Limb (tissue), 2 donors: ENCODE measurements around the gene ISCA2.
A peak's percentile ranks its signal among the peaks of the same experiment; 100 is the strongest.
"Not testable (repeated sequence)": the region's sequence is repeated elsewhere in the genome, so short reads cannot be mapped to it uniquely, and the experiment has no call there.

Experiments used
- DNase-seq, 2 donors: peaks; one replicate each; pipeline ENCODE4 v3.0.0-alpha.2; 2016; ENCODE audit errors: extremely low spot score in 2 of 2

Gene ISCA2, protein sequence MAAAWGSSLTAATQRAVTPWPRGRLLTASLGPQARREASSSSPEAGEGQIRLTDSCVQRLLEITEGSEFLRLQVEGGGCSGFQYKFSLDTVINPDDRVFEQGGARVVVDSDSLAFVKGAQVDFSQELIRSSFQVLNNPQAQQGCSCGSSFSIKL

DNA sequence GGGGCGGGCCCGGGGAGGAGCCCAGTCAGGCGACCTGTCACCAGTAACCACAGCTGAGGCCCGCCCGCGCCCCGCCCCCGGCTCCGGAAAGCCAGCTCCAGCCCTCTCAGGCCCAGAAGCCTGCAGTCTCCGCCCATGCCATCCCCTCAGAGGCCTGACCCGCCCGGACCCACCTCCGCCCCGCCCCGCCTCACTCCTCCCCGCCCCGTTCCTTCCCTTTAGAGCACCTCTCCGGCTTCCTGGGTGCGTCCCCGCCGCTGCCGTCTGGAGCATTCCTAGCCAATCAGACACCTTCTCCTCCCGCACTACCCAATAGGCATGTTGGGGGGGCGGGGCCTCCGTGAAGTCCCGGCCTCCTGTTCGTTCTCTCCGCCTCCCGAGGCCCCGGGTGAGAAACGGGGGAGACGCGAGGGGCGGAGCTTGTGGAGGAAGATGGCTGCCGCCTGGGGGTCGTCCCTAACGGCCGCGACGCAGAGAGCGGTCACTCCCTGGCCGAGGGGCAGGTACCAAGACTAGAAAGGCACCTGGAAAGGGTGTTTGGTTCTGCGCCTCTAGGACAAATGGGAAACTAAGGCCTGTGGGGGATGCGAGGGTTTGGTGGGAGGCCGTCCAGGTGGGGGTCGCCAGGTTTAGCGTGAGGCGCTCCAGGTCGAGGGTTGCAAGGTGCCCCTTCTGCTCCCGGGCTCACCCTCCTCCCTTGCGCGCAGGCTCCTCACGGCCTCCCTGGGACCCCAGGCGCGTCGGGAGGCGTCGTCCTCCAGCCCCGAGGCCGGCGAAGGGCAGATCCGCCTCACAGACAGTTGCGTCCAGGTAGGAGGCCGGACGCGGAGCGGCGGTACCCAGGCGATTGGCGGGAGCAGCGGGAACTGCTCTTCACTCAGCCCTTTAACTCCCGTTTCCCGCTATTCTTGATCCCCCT is at the start of gene ISCA2:
Gene ISCA2, plus strand, starts transcription at position 423 of the 919 bp plus-strand sequence. Its CDS starts 10 bp downstream, at position 433.
- peak; percentile 99 for DNase-seq

DNA sequence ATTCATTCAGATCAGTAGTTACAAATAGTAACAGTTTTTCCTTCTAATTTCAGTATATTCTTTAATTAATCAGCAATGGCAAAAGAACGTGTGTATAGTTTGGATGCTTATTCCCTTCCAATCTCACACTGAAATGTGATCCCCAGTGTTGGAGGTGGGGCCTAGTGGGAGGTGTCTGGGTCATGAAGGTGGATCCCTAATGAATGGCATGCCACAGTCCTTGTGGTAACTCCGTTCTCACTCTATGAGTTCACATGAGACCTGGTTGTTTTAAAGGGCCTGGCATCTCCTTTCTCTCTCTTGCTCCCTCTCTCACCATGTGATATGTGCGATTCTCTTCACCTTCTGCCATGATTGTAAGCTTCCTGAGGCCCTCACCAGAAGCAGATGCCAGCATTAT is 48.7 kb upstream of the ISCA2 start:
- no peak for DNase-seq

DNA sequence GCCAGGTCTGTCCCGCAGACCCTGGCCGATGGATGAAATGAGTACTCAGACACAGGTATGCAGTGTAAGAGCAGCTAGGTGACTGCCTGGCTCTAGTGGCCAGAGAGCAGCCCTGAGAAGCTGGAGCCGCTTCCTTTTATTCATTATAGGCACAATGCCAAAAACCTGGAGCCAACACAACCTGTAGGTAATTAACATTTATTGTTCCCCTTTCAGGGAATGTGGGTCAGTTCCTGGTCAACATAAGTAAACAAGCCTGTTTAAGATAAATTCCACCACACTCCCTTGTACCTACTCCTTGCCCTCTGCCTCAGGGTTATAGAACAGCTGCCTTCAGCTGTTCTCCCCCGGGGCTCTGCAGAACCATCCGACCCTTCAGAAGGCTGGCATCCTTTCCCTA is 39.2 kb upstream of the ISCA2 start:
- not testable (repeated sequence) for DNase-seq

DNA sequence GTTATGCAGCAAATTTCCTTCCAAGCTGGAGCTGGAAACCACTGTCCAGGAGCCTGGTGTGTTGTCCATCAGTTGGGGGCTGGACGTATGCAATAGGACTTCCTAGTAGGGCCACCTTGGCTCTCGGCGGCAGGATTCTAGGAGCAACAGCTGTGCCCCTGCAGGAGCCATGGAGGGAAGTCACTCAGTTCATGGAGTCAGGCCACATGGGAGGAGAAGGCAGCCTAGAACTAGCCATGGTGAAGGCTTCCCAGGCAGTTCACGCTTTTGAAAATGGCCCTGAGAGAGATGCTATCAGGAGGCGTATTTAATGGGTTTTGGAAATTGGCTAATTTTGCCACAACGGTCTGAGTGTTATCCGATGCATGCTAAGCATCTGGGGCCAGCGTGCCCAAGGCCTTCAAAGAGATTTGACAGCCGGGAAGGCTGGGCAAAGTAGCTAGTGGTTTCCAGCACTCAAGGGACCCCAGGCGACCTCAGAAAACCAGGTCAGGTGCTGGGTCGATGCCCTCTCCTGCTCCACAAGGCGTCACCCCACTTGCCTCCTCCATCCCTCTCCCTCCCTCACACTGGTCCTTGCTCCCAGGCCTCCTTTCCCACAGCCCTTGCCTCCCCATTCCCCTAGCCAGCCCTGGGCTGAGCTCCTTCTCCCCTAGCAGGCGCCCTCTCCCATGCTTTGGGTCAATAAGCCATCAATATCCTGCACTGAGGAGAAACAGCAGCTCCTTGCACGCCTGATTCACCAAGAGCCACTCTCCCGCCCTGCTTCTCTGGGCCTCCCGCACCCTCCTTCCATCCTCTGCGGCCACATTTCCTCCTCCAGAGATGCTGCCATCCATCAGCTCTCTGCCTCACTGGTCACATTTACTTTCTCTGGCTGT is 36.6 kb upstream of the ISCA2 start:
- no peak for DNase-seq

DNA sequence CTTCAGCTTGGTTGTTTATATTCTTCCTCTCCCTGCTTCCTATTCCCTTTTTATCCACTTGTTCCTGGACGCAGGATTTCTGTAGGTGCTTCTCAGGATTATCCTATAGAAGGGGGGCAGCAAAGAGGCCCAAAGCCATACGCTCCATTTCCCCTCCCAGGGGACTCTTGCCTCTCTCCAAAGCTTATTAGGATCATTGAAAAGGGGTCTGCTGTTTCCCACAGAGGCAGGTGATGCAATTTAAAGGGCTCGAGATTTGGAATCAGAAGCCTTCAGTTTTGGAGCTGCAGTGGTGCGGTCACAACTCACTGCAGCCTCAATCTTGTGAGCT is 36.0 kb upstream of the ISCA2 start:
- DNase-seq: no peak

DNA sequence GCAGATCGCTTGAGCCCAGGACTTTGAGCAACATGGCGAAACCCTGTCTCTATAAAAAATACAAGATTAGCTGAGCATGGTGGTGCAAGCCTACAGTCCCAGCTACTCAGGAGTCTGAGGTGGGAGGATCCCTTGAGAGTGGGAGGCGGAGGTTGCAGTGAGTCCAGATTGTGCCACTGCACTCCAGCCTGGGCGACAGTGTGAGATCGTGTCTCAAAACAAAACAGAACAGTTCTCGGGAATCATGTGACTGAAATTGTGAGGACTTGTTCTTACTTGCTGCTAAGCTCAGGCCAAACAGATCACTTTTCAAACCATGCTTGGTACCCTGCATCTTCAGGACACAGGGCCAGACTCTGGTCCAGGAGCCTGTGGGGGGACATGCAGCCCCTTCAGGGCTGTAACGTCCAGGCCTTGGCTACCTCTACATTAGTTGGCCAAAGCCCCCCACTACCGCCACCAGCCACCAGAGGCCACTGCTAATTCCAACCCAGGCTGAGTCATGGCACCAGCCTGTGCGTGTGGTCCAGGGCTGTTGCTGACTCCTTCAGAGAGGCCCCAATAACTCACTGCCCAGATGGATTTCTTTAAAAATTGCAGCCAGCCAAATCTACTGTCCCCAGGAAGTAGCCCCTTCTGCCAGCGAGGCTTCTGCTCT is 34.1 kb upstream of the ISCA2 start:
- DNase-seq: no peak

DNA sequence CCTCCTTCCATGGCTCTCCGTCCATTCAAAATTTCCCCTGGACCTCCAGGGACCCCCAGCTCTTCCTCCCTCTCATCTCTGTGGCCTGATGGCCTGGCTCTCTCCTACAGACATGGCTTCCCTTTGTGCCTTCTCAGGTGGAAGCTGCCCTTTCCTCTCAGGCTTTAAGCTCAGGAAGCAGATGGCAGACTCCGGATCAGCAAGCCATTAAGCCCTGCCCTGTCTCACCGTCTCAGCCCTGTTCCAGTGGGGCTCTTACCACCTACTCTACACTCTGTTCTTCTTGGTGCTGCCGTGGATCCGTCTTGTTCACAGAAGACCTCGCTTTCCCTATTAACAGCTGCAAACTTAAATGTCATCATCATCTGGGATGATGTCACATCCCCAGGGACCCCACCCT is 33.6 kb upstream of the ISCA2 start:
- no peak for DNase-seq

DNA sequence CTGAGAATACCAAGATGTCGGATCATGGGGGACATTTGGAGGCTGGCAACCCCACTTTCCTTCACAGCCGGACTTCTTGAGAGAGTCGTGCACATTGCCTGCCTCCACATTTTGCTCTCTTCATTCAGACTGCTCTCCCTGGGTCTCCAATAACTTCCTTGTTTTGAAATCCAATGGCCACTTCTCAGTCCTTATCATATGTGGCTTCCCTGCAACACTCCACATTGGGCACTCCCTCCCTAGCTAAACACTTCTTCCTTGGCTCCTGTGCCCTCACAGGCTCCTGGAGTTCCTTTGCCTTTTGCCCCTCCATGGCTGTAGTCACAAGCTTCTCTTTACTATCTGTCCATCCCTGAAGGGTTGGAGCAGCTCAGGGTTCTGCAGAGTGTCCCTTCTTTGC is 30.6 kb upstream of the ISCA2 start:
- no peak for DNase-seq

DNA sequence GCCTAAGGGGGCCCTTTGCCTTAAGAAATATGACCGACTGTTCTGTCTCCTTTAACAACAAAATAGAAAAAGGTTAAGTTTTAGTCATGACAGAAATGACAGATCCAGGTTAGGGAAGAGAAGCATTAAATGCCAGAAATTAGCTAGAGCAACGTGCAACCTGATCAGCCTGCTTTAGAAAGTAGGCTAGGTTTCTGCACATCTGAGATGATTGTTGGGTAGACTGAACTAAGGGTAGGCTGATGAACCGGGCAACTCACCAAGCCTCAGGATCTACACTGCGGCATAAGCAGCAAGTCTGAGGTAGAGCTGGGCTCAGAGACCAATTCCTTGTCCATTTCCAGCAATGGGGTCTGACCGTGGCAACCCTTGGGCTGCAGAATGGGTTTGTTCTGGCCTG is 29.9 kb upstream of the ISCA2 start:
- DNase-seq: no peak

DNA sequence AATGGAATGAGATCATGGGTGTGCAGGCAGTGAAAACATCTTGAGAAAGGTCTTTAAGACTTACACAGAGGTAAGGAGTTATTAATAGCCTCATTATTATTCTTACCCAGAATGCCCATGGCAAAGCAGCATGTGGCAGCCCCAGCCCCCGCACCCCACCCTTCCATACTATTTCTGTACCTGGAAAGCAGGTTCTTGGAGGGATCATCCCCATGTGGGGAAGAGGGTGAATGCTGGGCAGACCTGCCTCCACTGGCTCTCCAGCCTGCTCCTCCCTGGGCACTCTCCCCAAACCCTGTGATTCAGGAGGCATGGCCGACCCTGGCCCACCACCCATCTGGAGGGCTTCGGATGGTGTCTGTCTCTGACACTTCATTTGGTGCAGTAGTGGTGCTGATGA is 28.8 kb upstream of the ISCA2 start:
- DNase-seq: no peak

DNA sequence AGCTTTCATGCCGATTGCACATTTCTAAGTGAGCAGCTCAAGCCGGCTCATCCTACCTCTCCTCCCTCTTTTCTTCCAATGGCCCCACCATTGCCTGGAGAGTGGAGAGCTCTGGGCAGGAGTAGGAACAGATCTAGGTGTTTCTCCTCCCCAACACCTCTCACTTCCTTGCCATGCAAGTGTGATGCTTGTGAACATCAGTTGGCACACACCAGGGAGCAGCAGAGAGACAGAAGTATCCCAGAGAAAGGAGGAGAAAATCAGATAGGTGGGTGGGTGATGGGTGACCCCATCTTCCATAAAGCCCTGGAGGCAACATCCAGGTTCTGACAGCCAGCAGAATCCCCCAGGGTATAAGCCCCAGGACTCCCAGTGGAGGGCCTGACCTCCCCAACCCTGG is 28.2 kb upstream of the ISCA2 start:
- DNase-seq: no peak

DNA sequence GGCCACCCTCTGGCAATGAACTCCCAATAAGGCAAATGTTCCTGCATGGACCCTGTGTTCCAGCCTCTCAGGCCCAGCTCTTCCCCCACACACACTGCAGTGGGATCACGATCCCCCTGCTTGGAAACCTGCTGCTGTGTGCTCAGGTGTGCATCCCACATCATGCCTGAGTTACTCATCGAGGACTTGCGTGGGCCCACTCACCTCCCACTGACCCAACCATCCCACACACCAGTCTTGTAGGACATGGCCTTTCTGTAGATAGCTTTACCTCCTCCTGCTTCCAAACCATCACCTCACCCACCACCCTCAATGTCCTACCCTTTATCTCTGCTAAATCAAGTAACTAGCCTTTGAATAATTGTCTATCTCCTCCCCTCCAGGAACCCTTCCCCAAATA is 25.1 kb upstream of the ISCA2 start:
- no peak for DNase-seq

DNA sequence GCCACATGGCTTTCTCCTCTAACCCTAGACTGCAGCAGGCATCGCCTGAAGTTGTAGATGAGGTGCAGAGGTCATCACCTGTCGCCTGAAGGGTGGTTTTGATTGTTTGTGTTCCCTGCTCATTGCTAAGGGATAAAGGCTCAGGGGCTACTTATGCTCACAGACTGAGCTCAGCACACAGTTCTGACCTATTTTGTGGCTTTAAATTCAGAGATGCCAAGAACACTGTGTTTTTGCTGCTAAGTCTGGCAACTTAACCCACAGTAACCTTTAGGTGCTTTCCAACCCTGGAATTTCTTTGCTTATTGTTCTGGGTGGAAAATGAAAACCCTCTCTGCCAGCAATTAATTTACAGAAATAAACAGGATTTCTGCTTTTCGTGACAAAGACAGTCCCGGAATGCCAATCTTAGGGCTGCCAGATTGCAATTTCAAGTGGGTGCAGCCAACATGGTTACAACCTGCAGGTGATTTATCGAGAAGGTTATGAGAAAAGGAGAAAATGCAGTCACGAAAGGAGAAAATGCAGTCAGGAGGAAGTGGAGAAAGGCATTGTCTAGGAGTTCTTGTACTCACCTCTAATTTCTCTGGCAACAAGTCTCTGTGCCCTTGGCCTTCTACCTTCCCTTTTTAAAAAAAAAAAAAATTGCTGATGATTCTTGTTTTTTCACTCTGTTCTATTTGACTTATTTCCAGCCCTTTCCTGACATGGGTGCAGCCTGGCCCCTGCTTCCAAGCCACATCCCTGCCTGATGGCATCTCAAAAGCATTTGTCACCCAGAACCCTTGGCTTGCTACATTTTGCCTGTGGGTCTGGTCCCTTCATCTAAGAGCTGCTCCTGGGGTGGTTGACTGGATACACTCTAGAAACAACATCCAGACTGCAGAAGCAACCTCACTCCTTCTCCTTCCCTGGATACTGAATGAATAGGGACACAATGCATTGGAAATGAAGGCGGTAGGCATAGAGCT is 23.7 kb upstream of the ISCA2 start:
- DNase-seq: no peak

DNA sequence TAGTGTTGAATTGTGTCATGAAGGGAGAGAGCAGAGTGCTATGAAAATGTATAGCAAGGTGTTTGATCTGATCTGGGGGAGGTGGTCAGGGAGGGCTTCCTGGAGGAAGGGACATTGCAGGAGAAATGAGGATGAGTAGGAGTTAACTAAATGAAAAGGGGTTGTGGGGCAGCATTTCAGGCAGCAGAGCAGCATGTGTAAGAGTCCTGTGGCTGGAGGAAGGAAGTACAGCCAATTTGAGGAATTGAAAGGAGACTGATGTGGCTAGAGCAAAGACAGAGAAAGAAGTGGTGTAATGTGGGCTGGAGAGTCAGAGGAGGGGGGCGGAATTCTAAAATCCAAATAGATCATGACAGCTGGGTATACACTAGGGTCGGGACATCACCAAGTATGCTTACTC is 21.0 kb upstream of the ISCA2 start:
- DNase-seq: no peak

DNA sequence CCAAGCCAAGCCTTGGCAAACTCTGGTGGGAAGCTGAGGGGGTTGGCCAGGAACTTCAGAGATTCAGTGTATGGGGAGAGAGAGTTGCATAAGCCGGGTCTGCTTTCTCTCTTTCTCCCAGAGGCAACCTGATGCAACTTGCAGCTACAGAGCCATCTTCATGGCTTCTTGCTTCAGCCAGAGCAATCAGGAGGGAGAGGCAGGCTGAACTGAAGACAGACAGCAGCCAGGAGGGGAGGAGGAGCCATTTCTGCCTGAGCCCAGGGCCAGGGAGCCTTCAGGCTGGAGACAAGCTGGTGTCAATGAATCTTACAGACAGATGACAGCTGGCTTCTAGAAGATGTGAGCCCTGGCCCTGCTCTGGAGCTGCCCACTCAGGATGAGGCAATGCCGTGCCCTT is 19.2 kb upstream of the ISCA2 start:
- DNase-seq: no peak

DNA sequence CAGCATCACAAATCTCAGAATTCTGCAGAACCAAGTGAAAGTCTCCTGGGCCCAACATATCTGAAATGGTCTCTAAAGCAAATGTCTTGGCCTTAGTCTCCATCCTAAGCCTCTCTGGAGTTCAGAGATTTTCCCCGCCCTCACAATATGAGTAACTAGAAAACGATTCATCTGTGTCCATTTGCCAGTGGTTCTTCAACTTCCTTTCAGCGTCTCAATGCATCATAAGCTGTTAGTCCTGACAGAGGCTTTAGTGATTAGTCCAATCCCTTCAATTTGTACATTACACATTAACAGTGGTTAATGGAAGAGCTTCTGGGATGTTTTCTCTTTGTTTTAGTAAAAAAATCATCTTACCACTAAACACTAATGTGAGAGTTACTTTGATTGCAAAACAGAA is 17.9 kb upstream of the ISCA2 start:
- DNase-seq: no peak

DNA sequence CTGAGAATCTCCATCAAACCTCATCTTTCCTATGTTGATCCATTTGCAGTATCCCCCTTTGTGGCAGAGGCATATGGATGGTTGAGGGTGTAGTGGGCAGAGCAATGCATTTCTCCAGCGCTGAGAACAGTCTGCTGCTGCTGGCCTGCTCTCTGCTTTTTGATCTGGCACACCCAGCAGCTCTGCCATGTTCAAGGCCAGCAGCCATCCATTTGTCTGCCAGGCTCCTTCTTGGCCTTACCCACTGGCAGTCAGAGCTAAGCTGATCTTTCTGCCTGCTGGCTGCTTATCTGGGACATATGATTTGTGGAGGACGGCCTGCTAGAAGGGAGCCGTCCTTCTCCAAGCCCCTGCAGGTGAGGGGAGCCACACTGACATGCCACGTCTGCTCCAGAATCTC is 17.5 kb upstream of the ISCA2 start:
- no peak for DNase-seq

DNA sequence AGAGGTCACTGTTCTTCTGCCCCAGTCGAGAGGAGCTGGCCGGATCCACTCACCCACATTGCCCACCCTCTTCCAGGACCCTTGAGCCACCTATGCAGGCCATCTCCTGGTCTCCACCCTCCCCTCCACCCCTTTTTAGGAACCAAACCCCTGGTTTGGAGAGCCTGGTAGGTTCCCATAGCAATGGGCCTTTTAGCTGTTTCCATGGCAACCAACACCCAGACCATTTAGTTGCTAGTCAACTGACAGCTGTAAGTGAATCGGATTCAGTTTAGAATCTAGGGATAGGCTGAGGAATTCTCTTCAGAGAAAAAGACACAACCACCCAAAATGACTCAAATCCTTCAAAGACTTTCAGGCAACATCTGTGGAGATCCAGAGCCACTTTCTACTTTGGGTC is 17.0 kb upstream of the ISCA2 start:
- no peak for DNase-seq

DNA sequence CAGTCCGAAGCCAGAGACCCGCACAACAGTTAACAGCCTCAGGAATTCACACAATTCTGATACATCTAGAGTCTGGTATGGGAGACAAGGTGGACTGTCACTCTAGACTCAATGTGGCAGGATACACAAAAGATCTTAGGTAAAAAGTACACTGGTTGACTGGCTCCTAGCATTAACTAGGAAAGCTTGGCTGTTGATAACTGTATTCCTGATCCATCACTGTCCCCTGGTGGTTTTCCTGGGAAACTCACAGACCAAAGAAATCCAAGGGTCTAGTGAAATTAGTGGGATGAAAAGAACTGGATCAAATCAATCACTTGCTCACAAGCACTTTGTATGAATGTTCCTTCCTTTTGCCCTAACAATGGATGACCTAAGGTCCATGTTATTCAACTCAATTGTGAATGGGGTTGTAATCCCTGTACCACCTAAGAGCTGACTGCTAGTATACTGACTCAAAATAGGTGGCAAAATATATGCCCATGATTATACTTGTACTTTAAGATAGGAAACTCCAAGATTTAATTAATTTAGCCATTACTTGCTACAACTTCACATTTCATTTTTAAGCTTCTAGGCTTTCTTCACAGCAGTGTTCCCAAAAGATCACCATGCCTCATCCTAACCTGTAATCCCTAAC is 14.4 kb upstream of the ISCA2 start:
- peak in 1 of 2 donors; percentile 18 for DNase-seq

DNA sequence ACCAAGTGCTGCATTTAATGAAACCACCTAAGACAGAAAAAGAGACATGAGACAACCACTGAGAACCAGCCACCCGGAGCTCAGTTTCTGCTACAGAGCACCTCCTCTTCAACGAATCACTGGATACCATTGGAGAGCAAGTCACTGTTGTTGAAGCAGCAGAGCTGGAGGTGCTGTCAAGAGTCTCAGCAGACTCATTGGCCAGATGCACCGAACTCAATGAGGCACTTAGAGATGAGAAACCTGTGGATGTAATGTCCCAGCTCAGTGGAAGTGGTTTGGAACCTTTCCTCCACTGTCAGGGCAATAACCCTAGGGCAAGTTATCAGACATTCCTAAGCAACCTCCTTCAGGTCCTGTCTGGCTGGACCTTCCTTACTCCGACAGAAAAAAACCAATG is 13.5 kb upstream of the ISCA2 start:
- no peak for DNase-seq
